ENCODE measurements around the gene GCFC2.
"Not testable (repeated sequence)": the region's sequence is repeated elsewhere in the genome, so short reads cannot be mapped to it uniquely, and the experiment has no call there.

The GCFC2 gene

DNA sequence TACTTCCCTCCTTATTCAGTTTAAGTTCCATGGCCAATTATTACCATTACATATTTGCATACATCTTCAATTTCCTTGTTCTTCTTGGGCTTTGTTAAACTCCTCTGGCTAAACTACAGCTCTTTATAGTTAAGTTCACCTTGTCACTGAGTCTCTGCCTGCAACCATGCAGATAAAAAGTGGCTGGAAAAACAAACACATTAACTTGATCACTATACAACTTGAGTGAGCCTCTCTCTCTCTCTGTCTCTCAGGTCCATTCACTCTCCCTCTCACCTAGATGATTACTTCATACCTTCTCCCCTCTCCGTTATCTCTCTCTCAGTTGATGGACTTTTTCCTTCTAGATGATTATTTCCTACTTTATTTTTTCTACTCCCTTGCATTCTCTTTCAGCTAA lies 30.3 kb downstream of the GCFC2 start:
- DNase-seq (ENCODE audit: low read depth in 3 of 3), result no peak

DNA sequence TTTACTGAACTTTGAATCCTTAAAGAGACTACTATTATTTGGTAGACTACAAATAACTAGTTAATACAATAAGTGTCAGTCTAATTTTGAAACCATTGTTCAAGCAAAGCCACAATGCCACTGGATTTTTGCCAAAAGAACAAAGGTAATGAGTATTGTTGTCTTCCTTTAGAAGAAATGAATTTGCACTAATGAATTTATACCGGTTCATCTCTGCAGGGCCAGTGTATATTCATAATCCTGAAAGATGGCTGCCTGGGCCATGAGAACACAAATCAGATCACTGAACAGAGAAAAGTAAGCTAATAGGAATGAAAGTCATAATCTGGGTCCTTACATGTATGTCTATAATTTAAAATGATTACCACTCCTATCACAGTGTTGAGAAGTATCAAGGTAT lies 31.2 kb downstream of the GCFC2 start:
- no peak for DNase-seq (ENCODE audit: low read depth in 3 of 3)

GRCh38 chr2:75676464-75676863 lies 34.3 kb downstream of the GCFC2 start:
- no peak for DNase-seq (ENCODE audit: low read depth in 3 of 3)

- DNase-seq (ENCODE audit: low read depth in 3 of 3), result no peak
Observed at GRCh38 chr2:75675908-75676307, 34.8 kb downstream of the GCFC2 start.

- not testable (repeated sequence) for DNase-seq (ENCODE audit: low read depth in 3 of 3)
Observed at GRCh38 chr2:75675423-75675822, 35.3 kb downstream of the GCFC2 start.

DNA sequence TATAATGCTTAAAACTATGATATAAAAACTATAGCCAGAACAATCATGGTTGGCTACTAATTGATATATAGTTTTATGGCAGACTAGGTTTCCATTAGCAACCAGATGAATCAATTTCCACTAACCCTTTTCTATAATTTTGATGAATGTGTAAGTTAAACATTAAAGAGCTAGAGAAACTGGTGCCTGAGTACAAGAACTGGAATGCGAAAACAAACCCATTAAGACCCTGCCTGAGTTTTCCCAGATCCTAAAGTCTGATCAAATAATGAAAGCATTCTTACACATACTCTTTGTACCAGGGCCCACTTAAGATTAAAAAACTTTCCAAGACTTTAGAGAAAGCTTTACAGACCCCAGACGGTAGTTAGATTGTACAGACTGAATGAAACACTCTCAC lies 42.8 kb downstream of the GCFC2 start:
- no peak for DNase-seq (ENCODE audit: low read depth in 3 of 3)

DNA sequence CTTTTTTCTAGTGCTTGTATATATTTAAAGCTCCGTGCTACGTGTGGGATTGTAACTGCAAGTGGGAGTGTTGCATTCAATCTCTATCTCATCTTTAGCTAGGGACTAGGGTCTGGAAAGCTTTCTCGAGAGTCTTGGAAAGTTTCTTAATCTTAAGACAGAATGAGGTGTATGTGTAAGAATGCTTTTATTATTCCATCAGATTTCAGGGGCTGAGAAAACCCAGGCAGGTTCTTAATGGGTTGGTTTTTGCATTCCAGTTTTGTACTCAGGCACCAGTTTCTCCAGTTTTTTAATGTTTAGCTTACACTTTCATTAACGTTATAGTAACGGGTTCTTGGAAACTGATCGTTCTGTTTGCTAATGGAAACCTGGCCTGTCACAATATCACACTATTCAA lies 43.8 kb downstream of the GCFC2 start:
- DNase-seq (ENCODE audit: low read depth in 3 of 3), result no peak

- no peak for DNase-seq (ENCODE audit: low read depth in 3 of 3)
Observed at GRCh38 chr2:75657798-75658197, 52.9 kb downstream of the GCFC2 start.

DNA sequence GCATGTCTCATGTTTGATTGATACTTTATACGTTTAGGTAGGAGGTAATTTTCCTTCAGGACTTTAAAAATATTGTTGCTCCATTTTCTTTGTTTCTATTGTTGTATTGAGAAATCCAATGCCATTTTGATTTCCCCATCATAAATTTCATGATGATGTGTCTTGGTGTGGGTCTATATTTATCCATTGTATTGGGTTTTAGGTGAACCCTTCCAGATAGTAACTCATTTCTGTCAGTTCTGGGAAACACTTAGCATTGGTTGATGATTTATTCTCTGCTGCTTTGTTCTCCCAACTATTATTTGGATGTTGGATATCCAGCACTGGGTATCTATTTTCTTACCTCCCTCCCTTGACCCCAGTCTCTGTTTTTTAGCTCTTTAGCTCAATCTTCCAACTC lies 54.2 kb downstream of the GCFC2 start:
- DNase-seq (ENCODE audit: low read depth in 3 of 3), result no peak

GRCh38 chr2:75655861-75656260 lies 54.9 kb downstream of the GCFC2 start:
- no peak for DNase-seq (ENCODE audit: low read depth in 3 of 3)

DNA sequence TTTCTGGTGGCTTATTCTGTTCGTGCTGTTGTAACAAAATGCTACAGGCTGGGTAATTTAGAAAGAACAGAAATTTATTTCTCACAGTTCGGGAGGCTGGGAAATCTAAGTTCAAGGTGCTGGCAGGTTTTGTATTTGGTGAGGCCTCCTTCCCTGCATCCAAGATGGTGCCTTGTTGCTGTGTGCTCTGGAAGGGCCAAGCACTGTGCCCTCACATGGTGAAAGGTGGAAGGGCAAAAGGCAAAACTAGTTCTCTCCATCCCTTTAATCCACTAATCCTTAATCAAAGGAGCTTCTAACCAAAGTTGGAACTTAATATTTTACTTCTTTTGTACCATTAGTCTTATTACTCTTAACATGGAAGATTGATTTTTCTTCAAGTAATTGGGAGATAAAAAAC lies 56.7 kb downstream of the GCFC2 start:
- DNase-seq (ENCODE audit: low read depth in 3 of 3), result no peak

DNA sequence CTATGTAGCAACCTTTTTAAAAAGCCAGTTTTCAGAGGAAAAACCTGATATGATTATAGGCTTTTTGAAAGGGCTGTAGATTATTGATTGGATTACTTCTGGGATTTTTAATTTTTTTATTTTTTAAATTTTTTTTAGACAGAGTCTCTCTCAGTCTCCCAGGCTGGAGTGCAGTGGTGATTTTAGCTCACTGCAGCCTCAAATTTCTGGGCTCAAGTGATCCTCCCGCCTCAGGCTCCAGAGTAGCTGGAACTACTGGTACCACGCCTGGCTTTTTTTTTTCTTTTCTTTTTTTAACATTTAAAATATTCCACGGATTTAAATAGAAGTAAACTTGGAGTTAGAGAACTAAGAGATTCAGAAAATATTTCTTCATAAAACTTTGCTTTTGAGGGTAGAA lies 62.9 kb downstream of the GCFC2 start:
- no peak for DNase-seq (ENCODE audit: low read depth in 3 of 3)

DNA sequence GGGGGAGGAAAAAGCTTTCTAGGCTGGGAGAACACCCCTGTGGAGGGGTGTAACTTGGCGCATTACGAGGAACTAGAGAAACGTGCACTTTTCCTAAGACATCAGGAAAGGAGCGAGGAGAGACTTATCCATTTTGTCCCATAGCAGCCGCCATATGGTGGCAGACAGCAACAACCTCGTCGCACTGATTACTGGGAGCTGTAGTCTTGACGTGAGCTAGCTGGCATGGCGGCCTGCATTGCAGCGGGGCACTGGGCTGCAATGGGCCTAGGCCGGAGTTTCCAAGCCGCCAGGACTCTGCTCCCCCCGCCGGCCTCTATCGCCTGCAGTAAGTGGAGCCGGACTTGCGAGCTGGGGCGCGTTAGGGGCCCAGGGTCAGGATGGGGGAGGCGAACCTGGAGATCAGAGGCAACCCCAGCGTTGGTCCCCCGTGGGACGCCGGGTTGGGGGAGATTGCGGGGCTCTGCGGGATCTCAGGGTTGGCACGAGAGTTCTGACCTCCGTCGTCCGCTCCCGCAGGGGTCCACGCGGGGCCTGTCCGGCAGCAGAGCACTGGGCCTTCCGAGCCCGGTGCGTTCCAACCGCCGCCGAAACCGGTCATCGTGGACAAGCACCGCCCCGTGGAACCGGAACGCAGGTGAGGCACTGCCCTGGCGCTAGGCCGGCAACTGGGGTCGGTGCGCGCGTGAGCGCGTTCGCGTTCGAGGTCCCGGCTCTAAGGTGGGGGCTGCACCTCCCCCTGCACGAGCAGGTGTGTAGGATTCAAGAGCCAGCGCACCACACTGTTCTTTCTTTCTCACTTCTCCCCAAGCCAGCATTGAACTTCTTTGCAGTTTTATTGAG lies 63.9 kb downstream of the GCFC2 start, which contains the start of gene MRPL19:
MRPL19 (plus strand) TSS at position 201 of the 843 bp plus-strand sequence; CDS start at position 226, 25 bp downstream.
- peak; percentile 47 to 58 (median 56) for DNase-seq (ENCODE audit: low read depth in 3 of 3)

- DNase-seq (ENCODE audit: low read depth in 3 of 3), result no peak
Observed at GRCh38 chr2:75646090-75646582, 64.6 kb downstream of the GCFC2 start.

GRCh38 chr2:75645643-75646042 lies 65.1 kb downstream of the GCFC2 start:
- no peak for DNase-seq (ENCODE audit: low read depth in 3 of 3)

DNA sequence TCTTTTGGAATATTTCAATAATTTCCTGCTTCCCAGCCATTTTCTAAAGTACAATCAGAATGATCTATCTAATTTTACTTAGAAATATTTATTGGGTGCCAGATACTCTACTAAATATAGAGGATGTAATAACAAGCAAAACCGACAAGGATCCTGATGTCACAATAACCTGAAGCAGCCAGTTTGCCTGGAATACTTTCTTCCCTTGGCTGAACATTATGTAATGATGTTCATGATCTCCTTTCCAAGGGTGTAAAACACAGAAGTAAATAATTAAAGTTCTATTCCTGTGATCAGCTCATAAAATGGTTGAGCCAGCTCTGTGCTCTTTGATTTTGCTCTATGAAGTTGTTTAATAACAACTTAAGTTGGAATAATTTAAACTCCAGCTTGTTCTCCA lies 66.7 kb downstream of the GCFC2 start:
- DNase-seq (ENCODE audit: low read depth in 3 of 3), result no peak

DNA sequence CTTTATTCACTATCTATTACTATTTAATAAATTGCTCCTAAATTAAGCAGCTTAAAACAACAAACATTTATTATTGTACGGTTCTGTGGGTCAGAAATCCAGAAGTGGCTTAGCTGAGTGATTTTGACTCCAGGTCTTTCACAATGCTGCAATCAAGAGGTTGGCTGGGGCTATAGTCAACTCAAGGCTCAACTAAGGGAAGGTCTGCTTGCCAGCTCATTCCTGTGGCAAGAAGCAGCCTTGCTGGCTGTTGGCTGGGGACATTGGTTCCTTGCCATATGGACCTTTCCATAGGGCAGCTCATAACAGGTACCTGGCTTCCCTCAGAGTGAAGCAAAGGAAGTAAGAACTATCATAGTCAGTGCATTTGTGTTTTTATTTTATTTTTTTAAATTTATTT lies 69.1 kb downstream of the GCFC2 start:
- DNase-seq (ENCODE audit: low read depth in 3 of 3), result no peak

- peak; percentile 6 to 35 (median 14) for DNase-seq (ENCODE audit: low read depth in 3 of 3)
Observed at GRCh38 chr2:75640621-75641121, 70.0 kb downstream of the GCFC2 start.

- DNase-seq (ENCODE audit: low read depth in 3 of 3), result no peak
Observed at GRCh38 chr2:75637568-75637967, 73.1 kb downstream of the GCFC2 start.

DNA sequence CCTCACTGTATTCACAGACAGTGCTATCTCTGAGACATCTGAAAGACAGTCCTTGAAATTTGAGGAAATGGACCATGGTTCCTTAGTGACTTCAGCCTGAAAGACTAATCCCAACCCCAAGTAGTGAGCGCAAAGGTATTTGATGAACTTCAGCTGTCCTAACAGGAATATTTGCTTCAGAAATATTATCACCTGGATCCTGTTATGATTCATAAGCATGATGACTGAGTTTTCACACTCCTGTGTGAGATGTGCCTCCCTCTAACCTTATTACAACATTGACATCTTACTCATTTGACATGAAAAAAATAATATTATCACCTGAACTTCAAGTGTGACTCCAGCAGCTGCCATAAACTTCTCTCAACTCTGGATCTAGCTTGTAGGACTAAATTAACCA lies 75.8 kb downstream of the GCFC2 start:
- no peak for DNase-seq (ENCODE audit: low read depth in 3 of 3)

DNA sequence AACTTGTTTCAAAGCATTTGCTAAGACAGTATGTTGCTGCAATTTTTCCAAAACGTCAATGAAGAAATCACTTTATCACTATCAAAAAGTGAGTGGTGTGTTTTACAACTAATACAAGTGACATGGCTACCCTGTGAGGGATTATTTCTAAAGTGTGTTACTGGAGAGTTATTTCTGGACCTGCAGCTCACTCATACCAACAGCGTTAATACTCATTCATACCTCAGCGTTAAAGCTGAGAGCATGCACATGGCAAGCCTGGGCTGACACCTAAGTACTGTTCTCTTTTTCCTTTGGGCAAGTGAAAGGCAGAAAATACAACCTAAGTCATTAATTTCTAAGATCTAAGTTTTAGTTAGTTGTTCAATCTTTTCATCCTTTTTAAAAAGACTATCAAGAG lies 77.1 kb downstream of the GCFC2 start:
- DNase-seq (ENCODE audit: low read depth in 3 of 3), result no peak

DNA sequence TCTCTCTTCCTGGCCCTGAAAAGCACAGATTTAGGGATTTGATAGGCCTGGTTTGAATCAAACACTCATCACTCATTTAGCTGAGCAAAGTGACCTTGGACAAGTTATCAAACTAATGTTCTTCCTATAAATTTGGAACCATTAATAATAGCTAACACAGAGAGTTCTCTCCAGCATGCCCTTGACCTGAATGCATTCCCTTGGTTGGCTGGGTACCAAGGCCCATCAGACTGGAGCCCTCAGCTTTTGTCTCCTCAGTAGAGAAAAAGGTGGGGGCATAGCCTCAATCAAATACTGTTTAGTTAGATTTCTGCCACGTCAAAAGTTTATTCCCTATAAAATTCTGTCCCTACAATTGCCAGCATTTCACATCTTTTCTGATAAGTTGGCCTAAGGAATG lies 77.9 kb downstream of the GCFC2 start:
- DNase-seq (ENCODE audit: low read depth in 3 of 3), result no peak

DNA sequence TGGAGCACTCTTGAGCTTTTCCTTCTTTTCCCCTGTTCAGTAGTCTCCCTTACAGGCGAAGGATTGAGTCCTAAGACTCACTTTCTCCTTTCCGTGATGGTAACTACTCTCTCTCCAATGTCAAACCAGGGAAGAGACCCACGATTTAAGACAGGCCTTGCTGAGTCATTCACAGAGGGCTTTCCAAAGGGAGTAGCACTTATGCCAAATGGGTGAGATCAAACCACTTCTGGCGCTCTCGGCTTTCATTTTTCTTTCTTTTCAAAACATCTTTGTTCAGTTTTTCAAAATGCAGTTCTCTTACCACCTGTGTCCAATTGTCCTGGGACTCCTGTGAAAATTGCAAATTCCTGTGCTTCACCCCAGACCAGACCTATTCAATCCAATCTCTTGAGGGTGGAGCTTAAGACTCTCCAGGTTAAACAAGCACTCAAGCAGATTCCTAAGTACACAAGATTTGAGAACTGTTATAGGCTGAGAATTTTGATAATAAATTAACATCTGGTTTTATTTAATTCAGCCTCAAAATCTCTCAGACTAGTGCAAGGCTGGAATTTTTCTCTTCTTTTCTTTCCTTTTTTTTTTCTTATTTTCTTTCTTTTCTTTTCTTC lies 78.5 kb downstream of the GCFC2 start:
- DNase-seq (ENCODE audit: low read depth in 3 of 3), result no peak

Measured in stimulated activated CD4-positive, alpha-beta T cell treated with anti-CD3 and anti-CD28 coated beads, TNF-alpha, amount 100 ng/mL, for 4 hours (primary cell).